Psoas muscle (tissue), 8 donors: Measurements from ENCODE around the gene SLC46A2. TPM values are rescaled to one million over a fixed set of nuclear protein-coding genes. Genes with fewer than 3 reads are reported as not detected.

ENCODE experiments used
- ATAC-seq, 4 donors: fragments of 200-7000 bp; cut with Tn5 transposase; one replicate each; pipeline ENCODE4 v1.9.1; 2020; ENCODE audit warnings: moderate library complexity in 3 of 4, mild to moderate bottlenecking in 2 of 4
- DNase-seq, 2 donors: peaks; one replicate each; pipeline ENCODE4 v3.0.0-alpha.2; 2020
- H3K27ac ChIP-seq: fragments of 200-600 bp; one replicate; pipeline ENCODE4 v1.8.0; 2022
- H3K27me3 ChIP-seq, 3 donors: fragments of 200-600 bp in 1 of 3; one replicate each; pipeline versions ENCODE4 v1.6.1 to v1.8.0; 2013 to 2022; ENCODE audit warnings: low read length in 2 of 3, mild to moderate bottlenecking in 2 of 3, moderate library complexity in 1 of 3; ENCODE audit not compliant: insufficient read depth in 3 of 3
- H3K36me3 ChIP-seq, 2 donors: fragments of 200-600 bp in 1 of 2; one replicate each; pipeline versions ENCODE4 v1.6.1 to v1.8.0; 2013 to 2022; ENCODE audit warnings: low read depth in 1 of 2, mild to moderate bottlenecking in 1 of 2, moderate library complexity in 1 of 2; ENCODE audit not compliant: insufficient read depth in 1 of 2
- H3K4me1 ChIP-seq: fragments of 200-600 bp; one replicate; pipeline ENCODE4 v1.8.0; 2022
- H3K4me3 ChIP-seq: fragments of 200-600 bp; one replicate; pipeline ENCODE4 v1.8.0; 2022; ENCODE audit warnings: mild to moderate bottlenecking
- H3K9me3 ChIP-seq: fragments of 200-600 bp; one replicate; pipeline ENCODE4 v1.8.0; 2022
- CTCF ChIP-seq: fragments of 200-600 bp; IDR thresholded peaks from one replicate; pipeline ENCODE4 v1.8.0; 2022; ENCODE audit warnings: antibody characterized with exemption
- WGBS, 3 donors: extraction: QIAGEN DNeasy Blood & Tissue Kit; methylation state at CpG; one replicate each; pipeline versions ENCODE4 v1.1.6 to v1.1.7; 2013; 5-methylcytosine and 5-hydroxymethylcytosine counted together
- intact Hi-C, 2 donors: fragments of 100-400 bp; cut with DNase I; formaldehyde crosslinking; loops; one replicate each; pipeline versions ENCODE4 v1.11.0 to v1.14.2; 2022
- polyA plus RNA-seq, 3 donors: library from polyadenylated mRNA; stranded (reverse); fragments of 200-250 nt; gene quantifications; one replicate each; pipeline ENCODE4 v1.2.3, GENCODE V29; 2013
- total RNA-seq, 4 donors: library from RNA; stranded (reverse); fragmentation: NEBNext Ultra II Directional in 2 of 4; extraction: Animal tissue kit (Norgen Biotek cat#: 25700) in 2 of 4; gene quantifications; one replicate each; pipeline versions ENCODE4 v1.2.1 to v1.2.4, GENCODE V29; 2021 to 2023
- donor health status: healthy with polysubstance abuse.
- donor health status: DM: no; HTN: no; CAD: no; lungs with moderate emphysema.
- donor health status: Bipolar disorder and iron deficiency.
- donor health status: healthy.
- donor health status: DM: yes; HTN: yes; CAD: no.
- donor health status: DM: no; HTN: no; CAD: no.
- donor health status: DM: no; HTN: no; CAD: no.
- donor health status: DM: yes; HTN: yes; CAD: no.

SLC46A2 gene
- total and polyA plus RNA-seq, 7 donors = 0.01 TPM; not detected in 6

DNA sequence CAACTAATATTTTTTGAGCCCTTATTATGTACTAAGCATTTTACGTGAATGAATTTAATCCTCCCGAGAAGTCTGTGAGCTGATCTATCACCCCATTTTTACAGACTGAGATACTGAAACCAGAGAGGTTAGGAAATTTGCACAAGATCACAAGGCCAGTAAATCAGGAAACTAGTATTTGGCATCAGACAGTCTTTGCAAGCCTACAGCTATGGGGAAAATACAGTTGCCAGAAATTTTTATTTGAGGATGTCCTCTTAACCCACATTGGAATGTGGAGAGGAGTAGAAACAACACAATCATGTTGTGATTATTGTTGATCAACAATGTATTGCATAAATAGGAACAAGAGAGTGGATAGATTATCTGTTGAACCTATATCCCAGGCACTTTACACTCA lies 2.3 kb upstream of the SLC46A2 start:
- no peak for TF ChIP-seq CTCF
- no peaks in the 10 kb centered on the region for H3K27me3 ChIP-seq
- DNase-seq (no peak), ATAC-seq (no peak)
- no peaks in the 10 kb centered on the region for H3K36me3 ChIP-seq
- intact Hi-C loops = no loop called here
- no peak overlapping the region for H3K4me3 ChIP-seq
- no peaks in the 10 kb centered on the region for H3K4me1 ChIP-seq
- H3K27ac ChIP-seq = no peak overlapping the region
- no peaks in the 10 kb centered on the region for H3K9me3 ChIP-seq
- 83 to 89% (median 85%) methylated on average over 2 of the region's 2 CpGs for WGBS, 3 donors

DNA sequence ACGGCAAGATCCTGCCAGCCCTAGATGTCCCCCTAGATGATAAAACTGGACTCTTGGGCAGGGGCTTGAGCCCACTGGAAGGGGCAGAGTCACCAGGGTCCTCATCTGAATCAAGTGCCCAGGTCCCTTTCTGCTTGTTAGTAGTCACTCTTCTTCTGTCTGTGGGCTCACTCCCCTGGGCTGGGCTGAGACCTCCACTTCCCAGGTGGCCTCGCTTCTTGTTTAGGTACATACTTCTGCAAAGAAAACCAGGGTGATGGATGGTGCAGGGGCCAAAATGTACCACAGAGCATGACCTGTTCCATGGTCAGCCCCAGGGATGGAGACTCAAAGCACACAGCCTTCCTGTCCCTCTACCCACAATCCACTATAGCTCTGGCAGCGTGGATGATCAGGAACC lies 845 bp upstream of the SLC46A2 start:
- H3K27me3 ChIP-seq = no peaks in the 10 kb centered on the region
- H3K9me3 ChIP-seq = no peaks in the 10 kb centered on the region
- no peak for TF ChIP-seq CTCF
- DNase-seq (no peak), ATAC-seq (no peak)
- H3K4me3 ChIP-seq = no peak overlapping the region
- no peaks in the 10 kb centered on the region for H3K36me3 ChIP-seq
- H3K4me1 ChIP-seq = no peaks in the 10 kb centered on the region
- 94 to 96% (median 95%) methylated on average over 3 of the region's 3 CpGs for WGBS, 3 donors
- H3K27ac ChIP-seq = no peak overlapping the region
- intact Hi-C loops = loop anchor here in 1 of 2 donors (1.0 kb wide), 1 partner anchor 25 kb away; no protein-coding TSS in a partner anchor

DNA sequence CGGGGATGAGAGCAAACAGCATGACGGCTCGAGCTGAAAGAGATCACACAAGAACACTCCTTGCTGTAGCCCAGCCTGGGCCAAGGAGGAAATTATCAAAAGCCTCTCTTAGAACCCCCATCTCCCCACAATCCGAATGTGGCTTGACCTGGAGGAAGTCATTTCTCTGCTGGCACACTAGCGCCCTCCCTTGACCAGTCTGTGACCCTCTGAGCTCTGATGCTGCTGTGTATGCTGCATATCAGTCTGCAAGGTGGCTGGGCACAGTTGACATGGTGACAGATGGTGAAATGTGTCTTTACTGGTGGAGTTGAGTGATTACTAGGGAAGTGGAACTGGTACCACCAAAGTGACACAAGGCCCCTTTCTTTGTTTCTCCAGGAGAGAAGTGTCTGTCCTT lies 3.3 kb downstream of the SLC46A2 start:
- intact Hi-C loops = loop anchor here in 1 of 2 donors (5.0 kb wide), 1 partner anchor 35 kb away; no protein-coding TSS in a partner anchor
- ATAC-seq (no peak), DNase-seq (no peak)
- 56 to 58% (median 56%) methylated on average over 5 of the region's 5 CpGs for WGBS, 3 donors
- H3K27ac ChIP-seq = no peak overlapping the region
- no peak overlapping the region for H3K4me3 ChIP-seq
- no peaks in the 10 kb centered on the region for H3K36me3 ChIP-seq
- TF ChIP-seq CTCF = no peak
- no peaks in the 10 kb centered on the region for H3K27me3 ChIP-seq
- no peaks in the 10 kb centered on the region for H3K4me1 ChIP-seq
- H3K9me3 ChIP-seq = no peaks in the 10 kb centered on the region

DNA sequence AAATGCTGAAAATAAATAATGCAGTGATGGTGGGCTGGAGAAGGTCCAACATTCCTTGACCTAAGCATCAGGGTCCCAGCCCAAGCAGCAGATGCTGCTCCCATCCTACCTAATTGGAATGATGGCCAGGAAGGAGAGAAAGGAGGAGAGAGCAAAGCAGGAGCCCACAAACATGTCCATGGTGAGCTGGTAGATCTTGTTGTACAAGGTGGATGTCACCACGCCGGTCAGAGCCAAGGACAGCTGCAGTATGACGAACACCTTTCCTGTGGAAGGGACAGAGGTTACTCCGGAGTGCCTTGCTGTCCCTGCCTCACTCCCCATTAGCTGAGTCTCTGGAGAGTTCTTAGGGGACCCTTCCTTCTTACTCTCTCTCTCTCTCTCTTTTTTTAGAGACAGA lies 4.3 kb downstream of the SLC46A2 start:
- Histone ChIP-seq H3K36me3 (no peaks in the 10 kb centered on the region), H3K4me3 (no peak overlapping the region), H3K27me3 (no peaks in the 10 kb centered on the region), H3K4me1 (no peaks in the 10 kb centered on the region), H3K9me3 (no peaks in the 10 kb centered on the region), H3K27ac (no peak overlapping the region)
- no peak for DNase-seq
- TF ChIP-seq CTCF = no peak
- WGBS, 3 donors = 84 to 94% (median 87%) methylated on average over 4 of the region's 4 CpGs
- intact Hi-C loops = loop anchor here in 1 of 2 donors (5.0 kb wide), 1 partner anchor 34 kb away; no protein-coding TSS in a partner anchor
- ATAC-seq = no peak

- no peaks in the 10 kb centered on the region for H3K27me3 ChIP-seq
- TF ChIP-seq CTCF = no peak
- intact Hi-C loops = loop anchor here in 1 of 2 donors (5.0 kb wide), 1 partner anchor 33 kb away; no protein-coding TSS in a partner anchor
- 70 to 90% (median 88%) methylated on average over 1 of the region's 1 CpG for WGBS, 3 donors
- ATAC-seq = no peak
- no peaks in the 10 kb centered on the region for H3K4me1 ChIP-seq
- H3K36me3 ChIP-seq = no peaks in the 10 kb centered on the region
- H3K9me3 ChIP-seq = no peaks in the 10 kb centered on the region
- no peak overlapping the region for H3K4me3 ChIP-seq
- no peak overlapping the region for H3K27ac ChIP-seq
- no peak for DNase-seq
Observed at GRCh38 chr9:112885324-112885723, 5.4 kb downstream of the SLC46A2 start.
